Activated B cell treated with CpG ODN at 0.5 μM for 24 hours (primary cell): ENCODE results near the gene TTC9. TPM values are rescaled to one million over a fixed set of nuclear protein-coding genes. Genes with fewer than 3 reads are reported as not detected.

Source experiments
- ATAC-seq: fragments of 200-7000 bp; cut with Tn5 transposase; one replicate; pipeline ENCODE4 v1.10.0; 2021; ENCODE audit warnings: low read depth, mild to moderate bottlenecking, moderate library complexity
- CTCF ChIA-PET: fragments of 350-600 bp; sonication (Branson Sonifier 250); formaldehyde crosslinking; loops from one replicate; lab custom pipeline; 2021; ENCODE audit warnings: antibody characterized with exemption; lab: Charles Lee
- POLR2A ChIA-PET: fragments of 350-600 bp; sonication (Branson Sonifier 250); formaldehyde crosslinking; loops from one replicate; lab custom pipeline; 2021; ENCODE audit warnings: antibody characterized with exemption; lab: Charles Lee
- DNase-seq: peaks from one replicate; pipeline ENCODE4 v3.0.0; 2022
- H3K27ac Mint-ChIP-seq: one replicate; pipeline ENCODE4 v1.8.0; 2020; ENCODE audit warnings: mixed read lengths
- H3K27me3 Mint-ChIP-seq: one replicate; pipeline ENCODE4 v1.8.0; 2021; ENCODE audit warnings: mixed read lengths
- H3K36me3 Mint-ChIP-seq: one replicate; pipeline ENCODE4 v1.8.0; 2021; ENCODE audit warnings: low read depth, mixed read lengths
- H3K4me1 Mint-ChIP-seq: one replicate; pipeline ENCODE4 v1.8.0; 2021; ENCODE audit warnings: mixed read lengths
- H3K4me3 Mint-ChIP-seq: one replicate; pipeline ENCODE4 v1.8.0; 2020; ENCODE audit warnings: mild to moderate bottlenecking, mixed read lengths
- H3K9me3 Mint-ChIP-seq: one replicate; pipeline ENCODE4 v1.8.0; 2020; ENCODE audit warnings: mixed read lengths
- CTCF ChIP-seq: fragments of 200-600 bp; IDR thresholded peaks from one replicate; pipeline ENCODE4 v1.8.0; 2022; ENCODE audit warnings: antibody characterized with exemption, mild to moderate bottlenecking
- intact Hi-C: fragments of 100-400 bp; cut with micrococcal nuclease; formaldehyde crosslinking; loops from one replicate; pipeline ENCODE4 v1.15.1; 2024
- total RNA-seq: library from RNA; stranded (reverse); gene quantifications from 2 replicates; pipeline ENCODE4 v1.2.3, GENCODE V29; 2022

The TTC9 gene
- total RNA-seq, 1 donor from 2014 or later: 12.4 TPM

GRCh38 chr14:70662816-70663215 lies 21.1 kb downstream of the TTC9 start:
- ATAC-seq (no peak), DNase-seq (no peak)
- Mint-ChIP-seq H3K9me3 (no peaks in the 10 kb centered on the region), H3K36me3 (peaks cover 16% of the 10 kb centered on the region), H3K27me3 (no peaks in the 10 kb centered on the region), H3K4me3 (peak overlapping the region; percentile 2), H3K27ac (peak overlapping the region; percentile 98), H3K4me1 (peaks cover 99% of the 10 kb centered on the region)
- ChIA-PET POLR2A (interaction anchor here (4.3 kb wide), 1 partner anchor 21 kb away, joined by 38 read pairs; the partner anchor contains the start of gene TTC9), CTCF (interaction anchor here (1.1 to 1.6 kb wide), 2 partner anchors 20 to 51 kb away, joined by 3 to 10 read pairs; no protein-coding TSS in a partner anchor)
- TF ChIP-seq CTCF: no peak
- intact Hi-C loops: no loop called here

- peaks cover 19% of the 10 kb centered on the region for H3K36me3 Mint-ChIP-seq
- no peak for TF ChIP-seq CTCF
- H3K4me1 Mint-ChIP-seq: peaks cover 99% of the 10 kb centered on the region
- DNase-seq (no peak), ATAC-seq (no peak)
- intact Hi-C loops: loop anchor here (2.0 kb wide), 1 partner anchor 145 kb away; the partner anchor contains the start of gene MAP3K9
- peak overlapping the region; percentile 81 for H3K27ac Mint-ChIP-seq
- H3K9me3 Mint-ChIP-seq: no peaks in the 10 kb centered on the region
- no peaks in the 10 kb centered on the region for H3K27me3 Mint-ChIP-seq
- peak overlapping the region; percentile 11 for H3K4me3 Mint-ChIP-seq
- CTCF ChIA-PET: interaction anchor here (1.1 to 1.6 kb wide), 2 partner anchors 21 to 50 kb away, joined by 3 to 10 read pairs; no protein-coding TSS in a partner anchor
- POLR2A ChIA-PET: interaction anchor here (1.2 to 4.3 kb wide), 2 partner anchors 12 to 22 kb away, joined by 3 to 38 read pairs; partner anchors contain the start of gene TTC9
Measured at GRCh38 chr14:70663707-70664179, 22.0 kb downstream of the TTC9 start.

GRCh38 chr14:70664698-70665447 lies 23.2 kb downstream of the TTC9 start:
- peaks cover 20% of the 10 kb centered on the region for H3K36me3 Mint-ChIP-seq
- DNase-seq (no peak), ATAC-seq (peak; percentile 7)
- no peaks in the 10 kb centered on the region for H3K9me3 Mint-ChIP-seq
- ChIA-PET CTCF (interaction anchor here (1.1 to 2.0 kb wide), 4 partner anchors 10 to 153 kb away, joined by 3 to 10 read pairs (median 8); no protein-coding TSS in a partner anchor), POLR2A (interaction anchor here (1.0 to 4.3 kb wide), 4 partner anchors 8 to 144 kb away, joined by 4 to 38 read pairs (median 8); partner anchors contain the start of genes MAP3K9 and TTC9)
- intact Hi-C loops: loop anchor here (1.0 to 5.0 kb wide), 4 partner anchors 24 to 1268 kb away; partner anchors contain the start of genes ERH, MAP3K9, PCNX1 and SLC39A9
- TF ChIP-seq CTCF: no peak
- no peaks in the 10 kb centered on the region for H3K27me3 Mint-ChIP-seq
- peak overlapping the region; percentile 93 for H3K27ac Mint-ChIP-seq
- peak overlapping the region; percentile 66 for H3K4me3 Mint-ChIP-seq
- peaks cover 98% of the 10 kb centered on the region for H3K4me1 Mint-ChIP-seq

GRCh38 chr14:70665448-70666360 lies 24.0 kb downstream of the TTC9 start:
- Mint-ChIP-seq H3K4me3 (peak overlapping the region; percentile 66), H3K9me3 (no peaks in the 10 kb centered on the region), H3K27me3 (no peaks in the 10 kb centered on the region), H3K27ac (peak overlapping the region; percentile 93), H3K36me3 (peaks cover 26% of the 10 kb centered on the region), H3K4me1 (peaks cover 94% of the 10 kb centered on the region)
- POLR2A ChIA-PET: interaction anchor here (1.0 to 4.3 kb wide), 6 partner anchors 8 to 143 kb away, joined by 4 to 38 read pairs (median 8); partner anchors contain the start of genes MAP3K9 and TTC9
- DNase-seq (peak; percentile 40), ATAC-seq (peak; percentile 62)
- no peak for TF ChIP-seq CTCF
- intact Hi-C loops: loop anchor here (1.0 to 5.0 kb wide), 4 partner anchors 24 to 1268 kb away; partner anchors contain the start of genes ERH, MAP3K9, PCNX1 and SLC39A9
- CTCF ChIA-PET: interaction anchor here (0.7 to 2.0 kb wide), 5 partner anchors 11 to 152 kb away, joined by 3 to 10 read pairs (median 6); partner anchors contain the start of gene TTC9
